H9 (cell line): ENCODE data around the gene THPO. TPM values are rescaled to one million over a fixed set of nuclear protein-coding genes. Genes with fewer than 3 reads are reported as not detected.

Experiments
- DNase-seq: peaks from one replicate; pipeline ENCODE4 v3.0.0-alpha.2; 2017
- H2AFZ ChIP-seq: one replicate; pipeline ENCODE4 v1.6.1; 2013; ENCODE audit warnings: mild to moderate bottlenecking, low read length, control low read depth, moderate library complexity
- H2AK5ac ChIP-seq: 2 replicates; pipeline ENCODE4 v1.6.1; 2013; ENCODE audit warnings: low read length, control low read depth, mixed read lengths; ENCODE audit not compliant: insufficient read length
- H2BK120ac ChIP-seq: one replicate; pipeline ENCODE4 v1.6.1; 2013; ENCODE audit warnings: low read depth, mild to moderate bottlenecking, low read length, control low read depth, inconsistent platforms; ENCODE audit not compliant: poor library complexity, severe bottlenecking
- H2BK12ac ChIP-seq: 2 replicates; pipeline ENCODE4 v1.6.1; 2013; ENCODE audit warnings: low read length, control low read depth, mixed read lengths, low read depth; ENCODE audit not compliant: insufficient read length
- H2BK15ac ChIP-seq: 2 replicates; pipeline ENCODE4 v1.6.1; 2013; ENCODE audit warnings: low read depth, low read length, control low read depth
- H2BK20ac ChIP-seq: one replicate; pipeline ENCODE4 v1.6.1; 2013; ENCODE audit warnings: low read depth, mild to moderate bottlenecking, low read length, control low read depth, inconsistent platforms; ENCODE audit not compliant: poor library complexity, severe bottlenecking
- H2BK5ac ChIP-seq: 2 replicates; pipeline ENCODE4 v1.6.1; 2013; ENCODE audit warnings: low read length, control low read depth, mixed read lengths; ENCODE audit not compliant: insufficient read length
- H3K14ac ChIP-seq: 2 replicates; pipeline ENCODE4 v1.6.1; 2013; ENCODE audit warnings: low read length, control low read depth; ENCODE audit not compliant: insufficient read depth
- H3K18ac ChIP-seq: 2 replicates; pipeline ENCODE4 v1.6.1; 2013; ENCODE audit warnings: low read depth, mild to moderate bottlenecking, mixed read lengths, low read length, control low read depth; ENCODE audit not compliant: insufficient read length
- H3K23ac ChIP-seq: 2 replicates; pipeline ENCODE4 v1.6.1; 2013; ENCODE audit warnings: low read length, control low read depth, mixed read lengths, low read depth; ENCODE audit not compliant: insufficient read length
- H3K23me2 ChIP-seq: 2 replicates; pipeline ENCODE4 v1.6.1; 2013; ENCODE audit warnings: low read depth, mild to moderate bottlenecking, mixed read lengths, low read length, control low read depth; ENCODE audit not compliant: insufficient read length, poor library complexity, severe bottlenecking
- H3K27ac ChIP-seq: 2 replicates; pipeline ENCODE4 v1.5.1; 2013; ENCODE audit warnings: low read length, control low read depth, mixed read lengths, low read depth; ENCODE audit not compliant: insufficient read length
- H3K27me3 ChIP-seq: 2 replicates; pipeline ENCODE4 v1.6.1; 2013; ENCODE audit warnings: low read length, control low read depth, inconsistent platforms; ENCODE audit not compliant: insufficient read depth
- H3K4ac ChIP-seq: 2 replicates; pipeline ENCODE4 v1.6.1; 2013; ENCODE audit warnings: low read depth, mild to moderate bottlenecking, control low read depth, inconsistent platforms, low read length, moderate library complexity
- H3K4me1 ChIP-seq: 2 replicates; pipeline ENCODE4 v1.6.1; 2013; ENCODE audit warnings: low read length, control low read depth, inconsistent platforms; ENCODE audit not compliant: insufficient read depth
- H3K4me2 ChIP-seq: 2 replicates; pipeline ENCODE4 v1.6.1; 2013; ENCODE audit warnings: low read length, control low read depth, mixed read lengths; ENCODE audit not compliant: insufficient read length, insufficient read depth
- H3K56ac ChIP-seq: 2 replicates; pipeline ENCODE4 v1.6.1; 2013; ENCODE audit warnings: low read depth, mild to moderate bottlenecking, mixed read lengths, low read length, control low read depth; ENCODE audit not compliant: insufficient read length
- H3K79me1 ChIP-seq: 2 replicates; pipeline ENCODE4 v1.6.1; 2013; ENCODE audit warnings: low read depth, mild to moderate bottlenecking, moderate library complexity, low read length, control low read depth, inconsistent platforms; ENCODE audit not compliant: insufficient read depth, poor library complexity, severe bottlenecking
- H3K79me2 ChIP-seq: 2 replicates; pipeline ENCODE4 v1.6.1; 2013; ENCODE audit warnings: low read length, control low read depth, inconsistent platforms; ENCODE audit not compliant: insufficient read depth
- H3K9ac ChIP-seq: 2 replicates; pipeline ENCODE4 v1.6.1; 2013; ENCODE audit warnings: low read length, control low read depth, mixed read lengths; ENCODE audit not compliant: insufficient read length; ENCODE audit errors: extremely low read depth
- H3K9me3 ChIP-seq: one replicate; pipeline ENCODE4 v1.6.1; 2013; ENCODE audit warnings: low read depth, low read length, inconsistent platforms; ENCODE audit not compliant: control insufficient read depth
- H3T11ph ChIP-seq: one replicate; pipeline ENCODE4 v1.6.1; 2013; ENCODE audit warnings: mild to moderate bottlenecking, low read length, control low read depth, inconsistent platforms
- H4K20me1 ChIP-seq: one replicate; pipeline ENCODE4 v1.6.1; 2013; ENCODE audit not compliant: control insufficient read depth, insufficient read length, insufficient read depth
- H4K5ac ChIP-seq: 2 replicates; pipeline ENCODE4 v1.6.1; 2013; ENCODE audit warnings: low read depth, mild to moderate bottlenecking, mixed read lengths, low read length, control low read depth; ENCODE audit not compliant: insufficient read length
- H4K8ac ChIP-seq: replicated peaks from 2 replicates; pipeline ENCODE4 v1.6.1; 2013; ENCODE audit warnings: low read length, control low read depth, mixed read lengths, low read depth; ENCODE audit not compliant: insufficient read length
- H4K91ac ChIP-seq: 2 replicates; pipeline ENCODE4 v1.6.1; 2013; ENCODE audit warnings: low read depth, mild to moderate bottlenecking, moderate library complexity, mixed read lengths, low read length, control low read depth; ENCODE audit not compliant: insufficient read length
- H3K27ac Mint-ChIP-seq, 3 experiments: 2 replicates in 2 of 3; 3 replicates in 1 of 3; pipeline ENCODE4 v1.8.0; 2020 to 2021; ENCODE audit warnings: mixed read lengths in 3 of 3, mild to moderate bottlenecking in 1 of 3, moderate library complexity in 1 of 3
- H3K27me3 Mint-ChIP-seq: 2 replicates; pipeline ENCODE4 v1.8.0; 2021; ENCODE audit warnings: low read depth, mild to moderate bottlenecking, moderate library complexity, mixed read lengths
- H3K36me3 Mint-ChIP-seq, 3 experiments: 2 replicates in 2 of 3; 3 replicates in 1 of 3; pipeline ENCODE4 v1.8.0; 2020 to 2021; ENCODE audit warnings: low read depth in 3 of 3, mixed read lengths in 3 of 3; ENCODE audit not compliant: insufficient read depth in 1 of 3
- H3K4me1 Mint-ChIP-seq, 2 experiments: 2 replicates each; pipeline ENCODE4 v1.8.0; 2020; ENCODE audit warnings: mixed read lengths in 2 of 2
- H3K4me3 Mint-ChIP-seq, 2 experiments: 2 replicates in 1 of 2; 3 replicates in 1 of 2; pipeline ENCODE4 v1.8.0; 2020 to 2021; ENCODE audit warnings: mild to moderate bottlenecking in 2 of 2, mixed read lengths in 2 of 2, moderate library complexity in 1 of 2
- H3K9me3 Mint-ChIP-seq, 2 experiments: 2 replicates in 1 of 2; 3 replicates in 1 of 2; pipeline ENCODE4 v1.8.0; 2020; ENCODE audit warnings: mild to moderate bottlenecking in 2 of 2, mixed read lengths in 2 of 2, moderate library complexity in 1 of 2
- WGBS: extraction: QIAGEN DNeasy Blood & Tissue Kit; methylation state at CpG from one replicate; pipeline ENCODE4 v1.1.7; 2013; ENCODE audit warnings: missing lambda C conversion rate, low lambda C conversion rate, mixed read lengths; ENCODE audit not compliant: insufficient read length; ENCODE audit errors: extremely low coverage; 5-methylcytosine and 5-hydroxymethylcytosine counted together
- total RNA-seq: library from RNA; stranded (reverse); gene quantifications from 2 replicates; pipeline ENCODE4 v1.2.1, GENCODE V29; 2021
- TF ChIP-seq, protein P1 (sequence below): fragments of 200-600 bp; sonication (generic); conservative IDR thresholded peaks from 3 replicates; pipeline ENCODE4 v1.8.0; 2021; ENCODE audit warnings: antibody characterized with exemption, mild to moderate bottlenecking

Gene THPO
- total RNA-seq, 1 experiment from 2014 or later: 0.85 TPM

GRCh38 chr3:184327171-184327570 lies 50.8 kb downstream of the THPO start:
- Histone ChIP-seq H3K4ac (no peak overlapping the region), H2AK5ac (no peak overlapping the region), H3K23me2 (no peaks in the 10 kb centered on the region), H2BK12ac (no peak overlapping the region), H4K91ac (no peak overlapping the region), H3K23ac (no peak overlapping the region), H3K9ac (no peak overlapping the region), H3K27me3 (no peaks in the 10 kb centered on the region), H3K4me2 (no peak overlapping the region), H3K79me2 (no peaks in the 10 kb centered on the region), H2BK120ac (no peak overlapping the region), H2BK15ac (no peak overlapping the region), H3K9me3 (no peaks in the 10 kb centered on the region), H3K18ac (no peak overlapping the region), H2BK5ac (no peak overlapping the region), H4K5ac (no peak overlapping the region), H3T11ph (no peak overlapping the region), H3K79me1 (no peaks in the 10 kb centered on the region), H4K20me1 (no peaks in the 10 kb centered on the region), H3K4me1 (no peaks in the 10 kb centered on the region), H2BK20ac (no peak overlapping the region), H3K56ac (no peak overlapping the region), H2AFZ (no peak overlapping the region), H3K27ac (no peak overlapping the region), H4K8ac (no peak overlapping the region), H3K14ac (no peak overlapping the region)
- Mint-ChIP-seq H3K4me3 (no peak overlapping the region), H3K9me3 (no peaks in the 10 kb centered on the region), H3K27ac (peak overlapping the region in 1 of 3 experiments; percentile 83; a peak in 2 of 7 replicates), H3K4me1 (no peaks in the 10 kb centered on the region), H3K27me3 (no peaks in the 10 kb centered on the region; the same call in none of the 2 replicates), H3K36me3 (peaks cover 89 to 98% (median 97%) of the 10 kb centered on the region in 3 experiments)
- TF ChIP-seq, protein P1, sequence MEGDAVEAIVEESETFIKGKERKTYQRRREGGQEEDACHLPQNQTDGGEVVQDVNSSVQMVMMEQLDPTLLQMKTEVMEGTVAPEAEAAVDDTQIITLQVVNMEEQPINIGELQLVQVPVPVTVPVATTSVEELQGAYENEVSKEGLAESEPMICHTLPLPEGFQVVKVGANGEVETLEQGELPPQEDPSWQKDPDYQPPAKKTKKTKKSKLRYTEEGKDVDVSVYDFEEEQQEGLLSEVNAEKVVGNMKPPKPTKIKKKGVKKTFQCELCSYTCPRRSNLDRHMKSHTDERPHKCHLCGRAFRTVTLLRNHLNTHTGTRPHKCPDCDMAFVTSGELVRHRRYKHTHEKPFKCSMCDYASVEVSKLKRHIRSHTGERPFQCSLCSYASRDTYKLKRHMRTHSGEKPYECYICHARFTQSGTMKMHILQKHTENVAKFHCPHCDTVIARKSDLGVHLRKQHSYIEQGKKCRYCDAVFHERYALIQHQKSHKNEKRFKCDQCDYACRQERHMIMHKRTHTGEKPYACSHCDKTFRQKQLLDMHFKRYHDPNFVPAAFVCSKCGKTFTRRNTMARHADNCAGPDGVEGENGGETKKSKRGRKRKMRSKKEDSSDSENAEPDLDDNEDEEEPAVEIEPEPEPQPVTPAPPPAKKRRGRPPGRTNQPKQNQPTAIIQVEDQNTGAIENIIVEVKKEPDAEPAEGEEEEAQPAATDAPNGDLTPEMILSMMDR: no peak
- DNase-seq: no peak
- WGBS: no CpG with 5 or more reads among the region's 21 CpGs
